SHP77 treated with DMSO at 0.1 percent for 48 hours (cell line): ENCODE measurements around the gene TFAP2C.

Source experiments
- DNase-seq: peaks from one replicate; lab custom pipeline; 2025; lab: John Stamatoyannopoulos, UW

TFAP2C gene

GRCh38 chr20:56628873-56629463 is at the start of gene TFAP2C:
Gene TFAP2C, plus strand, starts transcription at chr20:56629306. Its CDS starts 239 bp downstream, at chr20:56629545.
- DNase-seq = no peak

- no peak for DNase-seq
These were observed 48.9 kb upstream of the TFAP2C start for GRCh38 chr20:56580226-56580625.

GRCh38 chr20:56581701-56582100 is 47.4 kb upstream of the TFAP2C start:
- DNase-seq = no peak

GRCh38 chr20:56582542-56582941 is 46.6 kb upstream of the TFAP2C start:
- no peak for DNase-seq

- DNase-seq = no peak
These were observed 44.2 kb upstream of the TFAP2C start for GRCh38 chr20:56584916-56585315.

GRCh38 chr20:56587307-56588041 is 41.6 kb upstream of the TFAP2C start:
- no peak for DNase-seq

GRCh38 chr20:56588996-56589395 is 40.1 kb upstream of the TFAP2C start:
- DNase-seq = no peak

GRCh38 chr20:56589633-56590032 is 39.5 kb upstream of the TFAP2C start:
- DNase-seq = no peak

GRCh38 chr20:56590888-56591287 is 38.2 kb upstream of the TFAP2C start:
- no peak for DNase-seq

- DNase-seq = no peak
These were observed 36.9 kb upstream of the TFAP2C start for GRCh38 chr20:56592211-56592610.

GRCh38 chr20:56592817-56593216 is 36.3 kb upstream of the TFAP2C start:
- DNase-seq = no peak

GRCh38 chr20:56595746-56596475 is 33.2 kb upstream of the TFAP2C start:
- no peak for DNase-seq

GRCh38 chr20:56601166-56601565 is 27.9 kb upstream of the TFAP2C start:
- no peak for DNase-seq

GRCh38 chr20:56604673-56605072 is 24.4 kb upstream of the TFAP2C start:
- DNase-seq = no peak

GRCh38 chr20:56605261-56605996 is 23.7 kb upstream of the TFAP2C start:
- DNase-seq = no peak

- no peak for DNase-seq
These were observed 22.7 kb upstream of the TFAP2C start for GRCh38 chr20:56606174-56606945.

- no peak for DNase-seq
These were observed 21.9 kb upstream of the TFAP2C start for GRCh38 chr20:56607061-56607704.

GRCh38 chr20:56608376-56608775 is 20.7 kb upstream of the TFAP2C start:
- no peak for DNase-seq

- DNase-seq = no peak
These were observed 19.8 kb upstream of the TFAP2C start for GRCh38 chr20:56609321-56609720.

GRCh38 chr20:56610098-56610497 is 19.0 kb upstream of the TFAP2C start:
- DNase-seq = no peak

GRCh38 chr20:56614196-56614595 is 14.9 kb upstream of the TFAP2C start:
- DNase-seq = no peak
